Measurements from ENCODE around the gene WRNIP1.
A peak's percentile ranks its signal among the peaks of the same experiment; 100 is the strongest.

The WRNIP1 gene

GRCh38 chr6:2796861-2797260 lies 31.7 kb downstream of the WRNIP1 start (continued):
- TF ChIP-seq ZFP30 (CRISPR knock-in tag; IDR thresholded peaks at IDR 0.05) (no peak), ZNF8 (CRISPR knock-in tag; IDR thresholded peaks at IDR 0.05) (no peak)

- no peak for ATAC-seq
- TF ChIP-seq ZC3H10 (CRISPR knock-in tag; IDR thresholded peaks at IDR 0.05) (no peak), RARB (CRISPR knock-in tag; IDR thresholded peaks at IDR 0.05) (no peak), ZFP30 (CRISPR knock-in tag; IDR thresholded peaks at IDR 0.05) (no peak), TCF4 (CRISPR knock-in tag; IDR thresholded peaks at IDR 0.05; ENCODE audit: borderline replicate concordance) (no peak), PATZ1 (CRISPR knock-in tag; IDR thresholded peaks at IDR 0.05; ENCODE audit: borderline replicate concordance) (no peak), PPARA (CRISPR knock-in tag; IDR thresholded peaks at IDR 0.05; ENCODE audit: borderline replicate concordance) (no peak), ESRRG (CRISPR knock-in tag; IDR thresholded peaks at IDR 0.05) (no peak), BACH2 (CRISPR knock-in tag; IDR thresholded peaks at IDR 0.05; ENCODE audit: borderline replicate concordance) (no peak), SNAI2 (CRISPR knock-in tag; IDR thresholded peaks at IDR 0.05) (no peak), ZNF565 (CRISPR knock-in tag; conservative IDR thresholded peaks at IDR 0.05; ENCODE audit: low read depth) (no peak), POU6F1 (CRISPR knock-in tag; IDR thresholded peaks at IDR 0.05; ENCODE audit: borderline replicate concordance, low read depth) (no peak), CSDC2 (CRISPR knock-in tag; IDR thresholded peaks at IDR 0.05) (no peak)
These were observed 32.4 kb downstream of the WRNIP1 start for GRCh38 chr6:2797564-2798031.

GRCh38 chr6:2798586-2799134 lies 33.5 kb downstream of the WRNIP1 start:
- TF ChIP-seq TCF4 (CRISPR knock-in tag; IDR thresholded peaks at IDR 0.05; ENCODE audit: borderline replicate concordance) (no peak), ZC3H10 (CRISPR knock-in tag; IDR thresholded peaks at IDR 0.05) (no peak), SNAI2 (CRISPR knock-in tag; IDR thresholded peaks at IDR 0.05) (no peak), GLIS3 (CRISPR knock-in tag; IDR thresholded peaks at IDR 0.05) (no peak), OSR1 (CRISPR knock-in tag; IDR thresholded peaks at IDR 0.05) (no peak), ISL1 (CRISPR knock-in tag; IDR thresholded peaks at IDR 0.05) (no peak), ZFP30 (CRISPR knock-in tag; IDR thresholded peaks at IDR 0.05) (no peak), CSDC2 (CRISPR knock-in tag; IDR thresholded peaks at IDR 0.05) (no peak), ESRRG (CRISPR knock-in tag; IDR thresholded peaks at IDR 0.05) (no peak), ZFP3 (CRISPR knock-in tag; IDR thresholded peaks at IDR 0.05) (no peak), TSHZ2 (CRISPR knock-in tag; IDR thresholded peaks at IDR 0.05) (no peak), ARNTL (CRISPR knock-in tag; IDR thresholded peaks at IDR 0.05; ENCODE audit: borderline replicate concordance, low read depth) (no peak), ZNF565 (CRISPR knock-in tag; conservative IDR thresholded peaks at IDR 0.05; ENCODE audit: low read depth) (no peak), RARB (CRISPR knock-in tag; IDR thresholded peaks at IDR 0.05) (no peak), CSRNP3 (CRISPR knock-in tag; IDR thresholded peaks at IDR 0.05) (no peak)
- ATAC-seq: no peak

GRCh38 chr6:2799936-2800527 lies 34.8 kb downstream of the WRNIP1 start:
- ATAC-seq: no peak
- TF ChIP-seq ZNF8 (CRISPR knock-in tag; IDR thresholded peaks at IDR 0.05) (no peak), ZFP30 (CRISPR knock-in tag; IDR thresholded peaks at IDR 0.05) (peak; percentile 72)
